GM13976 (cell line): Measurements from ENCODE around the gene PRAMEF20.
"Not testable (repeated sequence)": the region's sequence is repeated elsewhere in the genome, so short reads cannot be mapped to it uniquely, and the experiment has no call there.

ENCODE experiments used
- DNase-seq: peaks from one replicate; pipeline ENCODE4 v3.0.0; 2012; ENCODE audit warnings: low spot score
- CTCF ChIP-seq: IDR thresholded peaks from 2 replicates; pipeline ENCODE4 v1.5.1; 2012; ENCODE audit warnings: borderline replicate concordance, mild to moderate bottlenecking; ENCODE audit not compliant: insufficient read depth; ENCODE audit errors: extremely low read depth, missing control alignments, control extremely low read depth
- in situ Hi-C: fragments of 300-500 bp; cut with MboI; formaldehyde crosslinking; loops from one replicate; pipeline ENCODE4 v1.12.0; 2022; ENCODE audit warnings: low sequenced_read_pairs, mixed read lengths, inconsistent platforms; ENCODE audit not compliant: unreplicated experiment

The PRAMEF20 gene

DNA sequence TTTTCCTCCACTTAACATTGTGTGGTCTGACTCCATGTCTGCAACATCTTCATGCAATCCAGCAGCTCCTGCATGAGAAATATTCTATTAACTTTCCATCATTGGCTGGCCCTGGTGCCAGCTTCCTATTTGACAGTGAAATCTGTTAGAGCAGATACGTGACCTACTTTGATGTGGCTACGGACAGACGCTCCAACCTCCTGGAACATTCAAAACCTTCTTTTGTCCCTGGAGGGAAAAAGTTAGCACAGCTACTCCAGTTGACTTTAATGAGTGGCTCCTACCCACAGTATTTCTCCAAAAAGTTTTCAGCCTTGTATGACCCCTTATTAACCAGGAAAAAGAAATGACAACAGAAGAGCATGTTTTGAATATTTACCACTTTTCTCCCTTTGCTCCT is 22.0 kb downstream of the PRAMEF20 start:
- TF ChIP-seq CTCF: no peak
- in situ Hi-C loops: no loop called here

GRCh38 chr1:13433694-13434358 is 23.6 kb downstream of the PRAMEF20 start:
- DNase-seq, in situ Hi-C loops: not testable (repeated sequence)

More for the DNA sequence above, 22.0 kb downstream of the PRAMEF20 start:
- no peak for DNase-seq

DNA sequence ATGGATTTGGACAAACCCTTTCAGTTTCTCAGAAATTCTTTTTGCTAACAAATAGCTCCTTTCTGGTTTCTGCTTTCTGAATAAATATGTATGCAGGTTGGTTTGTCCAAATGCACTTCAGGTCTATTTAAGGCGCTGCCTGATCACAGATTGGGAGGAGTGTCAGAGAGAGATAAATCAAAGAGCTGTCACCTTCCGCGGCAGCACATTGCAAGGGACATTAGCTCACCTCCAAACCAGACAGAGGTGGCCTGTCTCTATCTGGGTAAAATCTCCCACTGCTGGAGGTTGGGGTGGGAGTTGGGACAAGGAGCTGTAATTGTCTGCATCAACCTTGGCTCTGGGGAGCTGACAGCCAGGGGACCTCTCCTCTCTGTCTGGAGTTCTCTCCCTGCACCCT is 25.2 kb downstream of the PRAMEF20 start:
- no peak for DNase-seq
- TF ChIP-seq CTCF: no peak
- in situ Hi-C loops: no loop called here

DNA sequence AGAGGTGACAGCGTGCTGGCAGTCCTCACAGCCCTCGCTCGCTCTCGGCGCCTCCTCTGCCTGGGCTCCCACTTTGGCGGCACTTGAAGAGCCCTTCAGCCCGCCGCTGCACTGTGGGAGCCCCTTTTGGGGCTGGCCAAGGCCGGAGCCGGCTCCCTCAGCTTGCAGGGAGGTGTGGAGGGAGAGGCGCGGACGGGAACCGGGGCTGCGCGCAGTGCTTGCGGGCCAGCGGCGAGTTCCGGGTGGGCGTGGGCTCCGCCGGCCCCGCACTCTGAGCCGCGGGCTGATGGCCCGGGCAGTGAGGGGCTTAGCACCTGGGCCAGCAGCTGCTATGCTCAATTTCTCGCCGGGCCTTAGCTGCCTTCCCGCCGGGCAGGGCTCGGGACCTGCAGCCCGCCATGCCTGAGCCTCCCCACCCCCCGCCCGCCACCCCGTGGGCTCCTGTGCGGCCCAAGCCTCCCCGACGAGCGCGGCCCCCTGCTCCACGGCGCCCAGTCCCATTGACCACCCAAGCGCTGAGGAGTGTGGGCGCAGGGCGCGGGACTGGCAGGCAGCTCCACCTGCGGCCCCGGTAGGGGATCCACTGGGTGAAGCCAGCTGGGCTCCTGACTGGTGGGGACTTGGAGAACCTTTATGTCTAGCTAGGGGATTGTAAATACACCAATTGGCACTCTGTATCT is 29.0 kb downstream of the PRAMEF20 start:
- in situ Hi-C loops, DNase-seq: not testable (repeated sequence)

GRCh38 chr1:13443335-13443979 is 33.2 kb downstream of the PRAMEF20 start:
- no peak for TF ChIP-seq CTCF
- no peak for DNase-seq
- in situ Hi-C loops: no loop called here

GRCh38 chr1:13450204-13450603 is 40.0 kb downstream of the PRAMEF20 start:
- TF ChIP-seq CTCF: no peak
- no peak for DNase-seq
- in situ Hi-C loops: no loop called here

GRCh38 chr1:13451399-13451965 is 41.2 kb downstream of the PRAMEF20 start:
- DNase-seq: no peak
- in situ Hi-C loops: no loop called here
- no peak for TF ChIP-seq CTCF
